GM12878 (cell line): ENCODE data around the gene KANSL2. TPM values are rescaled to one million over a fixed set of nuclear protein-coding genes. Genes with fewer than 3 reads are reported as not detected.

Experiments used
- ATAC-seq: fragments of 200-7000 bp; cut with Tn5 transposase; 3 replicates; pipeline ENCODE4 v1.9.1; 2020; ENCODE audit warnings: mild to moderate bottlenecking, moderate library complexity
- BruUV-seq: library from RNA; stranded (reverse); fragments of 400-500 nt; replicated peaks from 2 replicates; lab custom pipeline; 2021; lab: Mats Ljungman, UMichigan
- CTCF ChIA-PET: fragments of 300-600 bp; sonication (Branson Sonifier 250); formaldehyde crosslinking; extraction: SDS; loops from one replicate; lab custom pipeline; 2021; ENCODE audit warnings: inconsistent platforms; lab: Yijun Ruan, JAX
- POLR2A ChIA-PET: fragments of 350-600 bp; formaldehyde crosslinking; extraction: SDS; loops from one replicate; lab custom pipeline; 2021; ENCODE audit warnings: inconsistent platforms; lab: Charles Lee
- RAD21 ChIA-PET: fragments of 300-600 bp; sonication (Branson Sonifier 250); formaldehyde crosslinking; loops from one replicate; lab custom pipeline; 2023; ENCODE audit warnings: antibody characterized with exemption; ENCODE audit not compliant: unreplicated experiment; lab: Charles Lee
- SMC1A ChIA-PET: fragments of 300-600 bp; sonication (Branson Sonifier 250); formaldehyde crosslinking; loops from one replicate; lab custom pipeline; 2023; ENCODE audit not compliant: unreplicated experiment, uncharacterized antibody; lab: Charles Lee
- DNase-seq: peaks from one replicate; pipeline ENCODE4 v3.0.0-alpha.2; 2011; ENCODE audit warnings: low read depth, low spot score
- FAIRE-seq: peaks from 3 replicates; lab custom pipeline; 2011; peaks lifted over from hg19 to GRCh38; lab: Jason Lieb, UNC
- H2AFZ ChIP-seq: 2 replicates; pipeline ENCODE4 v1.6.0; 2011; ENCODE audit warnings: low read depth, low read length, control low read depth; ENCODE audit not compliant: control insufficient read depth
- H3K27ac ChIP-seq: 2 replicates; pipeline ENCODE4 v1.5.1; 2011; ENCODE audit warnings: control low read depth; ENCODE audit not compliant: control insufficient read depth, insufficient read depth
- H3K27me3 ChIP-seq, 2 experiments: replicated peaks in 1 of 2; 2 replicates each; pipeline versions ENCODE4 v1.6.0 to v1.6.1; 2011; ENCODE audit warnings: low read length in 1 of 2; ENCODE audit not compliant: control insufficient read depth in 2 of 2, insufficient read depth in 2 of 2
- H3K36me3 ChIP-seq, 2 experiments: 2 replicates each; pipeline ENCODE4 v1.5.1; 2011; ENCODE audit warnings: low read length in 1 of 2; ENCODE audit not compliant: control insufficient read depth in 2 of 2, insufficient read depth in 2 of 2
- H3K4me1 ChIP-seq: 2 replicates; pipeline ENCODE4 v1.6.1; 2011; ENCODE audit warnings: mild to moderate bottlenecking, low read length, moderate library complexity, mixed read lengths; ENCODE audit not compliant: control insufficient read depth, insufficient read depth
- H3K4me2 ChIP-seq: 2 replicates; pipeline ENCODE4 v1.6.0; 2011; ENCODE audit warnings: control low read depth; ENCODE audit not compliant: control insufficient read depth, insufficient read depth
- H3K4me3 ChIP-seq: fragments of 200-600 bp; sonication (generic); 2 replicates; pipeline ENCODE4 v1.5.1; 2016
- H3K79me2 ChIP-seq: 2 replicates; pipeline ENCODE4 v1.6.0; 2011; ENCODE audit warnings: low read length; ENCODE audit not compliant: control insufficient read depth, insufficient read depth
- H3K9ac ChIP-seq: 2 replicates; pipeline ENCODE4 v1.8.0; 2011; ENCODE audit warnings: low read length, control low read depth, mixed read lengths; ENCODE audit not compliant: control insufficient read depth, insufficient read depth
- H3K9me3 ChIP-seq: replicated peaks from 3 replicates; pipeline ENCODE4 v1.5.1; 2011; ENCODE audit warnings: mild to moderate bottlenecking, low read length; ENCODE audit not compliant: control insufficient read depth, insufficient read depth
- H4K20me1 ChIP-seq: 2 replicates; pipeline ENCODE4 v1.6.0; 2011; ENCODE audit not compliant: control insufficient read depth, insufficient read depth
- ASH2L ChIP-seq: fragments of 300-600, 200-600 bp; sonication (generic); IDR thresholded peaks from 2 replicates; pipeline ENCODE4 v1.6.1; 2017; ENCODE audit warnings: low read depth, mild to moderate bottlenecking, borderline replicate concordance
- BCL11A ChIP-seq: IDR thresholded peaks from 2 replicates; pipeline ENCODE4 v1.6.1; 2011; ENCODE audit warnings: low read depth, low read length
- CBX3 ChIP-seq: fragments of 200-600 bp; sonication (generic); IDR thresholded peaks from 2 replicates; pipeline ENCODE4 v1.6.1; 2016; ENCODE audit warnings: low read depth, borderline replicate concordance
- CHD2 ChIP-seq: IDR thresholded peaks from 2 replicates; pipeline ENCODE4 v1.6.1; 2011; ENCODE audit warnings: low read depth, low read length, improper control_type of control experiment, borderline replicate concordance
- GABPA ChIP-seq: IDR thresholded peaks from 2 replicates; pipeline ENCODE4 v1.6.1; 2014; ENCODE audit warnings: antibody characterized with exemption, low read depth, mild to moderate bottlenecking, inconsistent platforms
- LARP7 ChIP-seq: fragments of 450-650 bp; IDR thresholded peaks from 2 replicates; pipeline ENCODE4 v1.6.1; 2017; ENCODE audit warnings: mild to moderate bottlenecking
- MEF2B ChIP-seq: fragments of 450-650 bp; IDR thresholded peaks from 2 replicates; pipeline ENCODE4 v1.6.1; 2018; ENCODE audit warnings: mild to moderate bottlenecking, moderate library complexity; ENCODE audit not compliant: partially characterized antibody, poor library complexity, severe bottlenecking
- MLLT1 ChIP-seq: fragments of 450-650 bp; IDR thresholded peaks from 2 replicates; pipeline ENCODE4 v1.6.1; 2016; ENCODE audit warnings: mild to moderate bottlenecking
- MTA3 ChIP-seq: IDR thresholded peaks from 2 replicates; pipeline ENCODE4 v1.6.1; 2012; ENCODE audit warnings: low read length, inconsistent platforms, borderline replicate concordance
- PAX8 ChIP-seq: fragments of 450-650 bp; IDR thresholded peaks from 2 replicates; pipeline ENCODE4 v1.6.1; 2017; ENCODE audit warnings: mild to moderate bottlenecking, moderate library complexity
- RELA ChIP-seq: fragments of 450-650 bp; IDR thresholded peaks from 2 replicates; pipeline ENCODE4 v1.8.0; 2014; ENCODE audit warnings: borderline replicate concordance; ENCODE audit not compliant: partially characterized antibody
- RELB ChIP-seq: fragments of 450-650 bp; IDR thresholded peaks from 2 replicates; pipeline ENCODE4 v1.6.1; 2017; ENCODE audit warnings: low read depth, mild to moderate bottlenecking, moderate library complexity
- SPI1 ChIP-seq: IDR thresholded peaks from 2 replicates; pipeline ENCODE4 v1.6.1; 2011; ENCODE audit warnings: low read depth, mild to moderate bottlenecking, low read length, moderate library complexity, borderline replicate concordance; ENCODE audit not compliant: insufficient read depth
- ZNF592 ChIP-seq: fragments of 450-650 bp; IDR thresholded peaks from 2 replicates; pipeline ENCODE4 v1.6.1; 2017; ENCODE audit warnings: mild to moderate bottlenecking, moderate library complexity
- ZNF622 ChIP-seq: fragments of 450-650 bp; IDR thresholded peaks from 2 replicates; pipeline ENCODE4 v1.6.1; 2017; ENCODE audit warnings: mild to moderate bottlenecking, inconsistent platforms
- WGBS: methylation state at CpG from one replicate; pipeline ENCODE4 v1.1.6; 2016; ENCODE audit warnings: low lambda C conversion rate; ENCODE audit not compliant: insufficient replicate concordance, insufficient coverage; ENCODE audit errors: missing lambda C conversion rate; 5-methylcytosine and 5-hydroxymethylcytosine counted together
- in situ Hi-C: fragments of 300-500 bp; cut with MboI; formaldehyde crosslinking; loops from 9 replicates; pipeline ENCODE4 v1.14.3; 2018; ENCODE audit warnings: mixed read lengths
- intact Hi-C: fragments of 100-400 bp; cut with micrococcal nuclease; formaldehyde crosslinking; loops from one replicate; pipeline ENCODE4 v1.14.2; 2022; ENCODE audit not compliant: unreplicated experiment
- polyA plus RNA-seq, 11 experiments: library from polyadenylated mRNA; depleted of rRNA in 4 of 11; unstranded in 6 of 11; stranded (reverse) in 5 of 11; fragments of >200 nt; fragmentation: Nextera tagmentation in 4 of 11; fragmentation: Illumina TruSeq in 1 of 11; extraction: Ambion mirVana in 4 of 11; extraction: Trizol in 1 of 11; gene quantifications; 1 replicate in 1 of 11; 2 replicates in 10 of 11; pipeline versions ENCODE4 v1.2.1 to v1.2.3, GENCODE V29; 2011 to 2016; ENCODE audit warnings: inconsistent platforms in 2 of 11, missing spikeins in 2 of 11, low read depth in 1 of 11
- total RNA-seq, 4 experiments: library from RNA; depleted of rRNA in 3 of 4; stranded (reverse); fragments of >200 nt in 3 of 4; fragmentation: Illumina TruSeq in 1 of 4; extraction: Trizol in 1 of 4; gene quantifications; 2 replicates each; pipeline versions ENCODE4 v1.2.1 to v1.2.3, GENCODE V29; 2013 to 2021
- TF ChIP-seq, protein P1 (sequence below): fragments of 450-650 bp; IDR thresholded peaks from 2 replicates; pipeline ENCODE4 v1.6.1; 2017; ENCODE audit warnings: mild to moderate bottlenecking, low read depth, inconsistent platforms; ENCODE audit not compliant: poor library complexity, severe bottlenecking

The KANSL2 gene
- total and polyA plus RNA-seq, 10 of the 15 experiments (the other 5 are each of a cell fraction or from before 2014, with no cell fraction given), result 28.1 to 54.8 (median 40.9) TPM

- intact Hi-C loops (no loop called here), in situ Hi-C loops (no loop called here)
- H3K9ac ChIP-seq, result no peak overlapping the region
- H3K4me3 ChIP-seq, result no peak overlapping the region
- ChIA-PET POLR2A (no interaction called here), CTCF (interaction anchor here (0.8 to 1.0 kb wide), 2 partner anchors 8 to 101 kb away, joined by 3 read pairs; partner anchors contain the start of gene KANSL2), RAD21 (no interaction called here), SMC1A (interaction anchor here (0.9 to 1.9 kb wide), 3 partner anchors 9 to 21 kb away, joined by 3 to 10 read pairs (median 4); partner anchors contain the start of gene KANSL2)
- no peak overlapping the region for H3K4me2 ChIP-seq
- DNase-seq (no peak), FAIRE-seq (no peak), ATAC-seq (no peak)
- no peaks in the 10 kb centered on the region for H3K4me1 ChIP-seq
- peaks cover 9 to 34% of the 10 kb centered on the region in 2 experiments for H3K36me3 ChIP-seq
- no peaks in the 10 kb centered on the region for H3K27me3 ChIP-seq
- H2AFZ ChIP-seq, result no peak overlapping the region
- 80% methylated on average over 4 of the region's 4 CpGs for WGBS
- BruUV-seq, result no TSS peak
- no peaks in the 10 kb centered on the region for H3K79me2 ChIP-seq
- H3K27ac ChIP-seq, result no peak overlapping the region
- H3K9me3 ChIP-seq, result no peaks in the 10 kb centered on the region
- no peaks in the 10 kb centered on the region for H4K20me1 ChIP-seq
- no peak for TF ChIP-seq MLLT1
- TF ChIP-seq SPI1, result no peak
- TF ChIP-seq ASH2L, result no peak
- no peak for TF ChIP-seq ZNF622
- no peak for TF ChIP-seq RELA
- no peak for TF ChIP-seq CBX3
- TF ChIP-seq, protein P1, sequence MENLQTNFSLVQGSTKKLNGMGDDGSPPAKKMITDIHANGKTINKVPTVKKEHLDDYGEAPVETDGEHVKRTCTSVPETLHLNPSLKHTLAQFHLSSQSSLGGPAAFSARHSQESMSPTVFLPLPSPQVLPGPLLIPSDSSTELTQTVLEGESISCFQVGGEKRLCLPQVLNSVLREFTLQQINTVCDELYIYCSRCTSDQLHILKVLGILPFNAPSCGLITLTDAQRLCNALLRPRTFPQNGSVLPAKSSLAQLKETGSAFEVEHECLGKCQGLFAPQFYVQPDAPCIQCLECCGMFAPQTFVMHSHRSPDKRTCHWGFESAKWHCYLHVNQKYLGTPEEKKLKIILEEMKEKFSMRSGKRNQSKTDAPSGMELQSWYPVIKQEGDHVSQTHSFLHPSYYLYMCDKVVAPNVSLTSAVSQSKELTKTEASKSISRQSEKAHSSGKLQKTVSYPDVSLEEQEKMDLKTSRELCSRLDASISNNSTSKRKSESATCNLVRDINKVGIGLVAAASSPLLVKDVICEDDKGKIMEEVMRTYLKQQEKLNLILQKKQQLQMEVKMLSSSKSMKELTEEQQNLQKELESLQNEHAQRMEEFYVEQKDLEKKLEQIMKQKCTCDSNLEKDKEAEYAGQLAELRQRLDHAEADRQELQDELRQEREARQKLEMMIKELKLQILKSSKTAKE, result no peak
- TF ChIP-seq GABPA, result no peak
- no peak for TF ChIP-seq LARP7
- TF ChIP-seq BCL11A, result no peak
- TF ChIP-seq PAX8, result no peak
- no peak for TF ChIP-seq ZNF592
- TF ChIP-seq MTA3, result no peak
- no peak for TF ChIP-seq RELB
- TF ChIP-seq MEF2B, result no peak
- TF ChIP-seq CHD2, result no peak
Measured at GRCh38 chr12:48690990-48691389, 9.0 kb upstream of the KANSL2 start.
